Nephron (organoid): Measurements from ENCODE around the gene ZMYM5.
"Not testable (repeated sequence)": the region's sequence is repeated elsewhere in the genome, so short reads cannot be mapped to it uniquely, and the experiment has no call there.

Source experiments
- H3K27ac Mint-ChIP-seq, 3 experiments: 2 replicates each; pipeline ENCODE4 v1.8.0; 2020; ENCODE audit warnings: mixed read lengths in 3 of 3, mild to moderate bottlenecking in 2 of 3, moderate library complexity in 1 of 3
- H3K27me3 Mint-ChIP-seq: 2 replicates; pipeline ENCODE4 v1.8.0; 2021; ENCODE audit warnings: low read depth, mild to moderate bottlenecking, moderate library complexity, mixed read lengths
- H3K36me3 Mint-ChIP-seq: 2 replicates; pipeline ENCODE4 v1.8.0; 2020; ENCODE audit warnings: low read depth, mixed read lengths
- H3K4me1 Mint-ChIP-seq: 2 replicates; pipeline ENCODE4 v1.8.0; 2020; ENCODE audit warnings: mixed read lengths
- H3K4me3 Mint-ChIP-seq, 3 experiments: 2 replicates each; pipeline ENCODE4 v1.8.0; 2020; ENCODE audit warnings: mild to moderate bottlenecking in 3 of 3, mixed read lengths in 3 of 3, moderate library complexity in 2 of 3
- H3K9me3 Mint-ChIP-seq: 2 replicates; pipeline ENCODE4 v1.8.0; 2020; ENCODE audit warnings: mixed read lengths
- CTCF ChIP-seq, 3 experiments: fragments of 200-600 bp; sonication (generic); IDR thresholded peaks; one replicate each; pipeline ENCODE4 v1.5.0; 2021; ENCODE audit warnings: antibody characterized with exemption in 3 of 3; ENCODE audit not compliant: unreplicated experiment in 3 of 3

The ZMYM5 gene

GRCh38 chr13:19861762-19862161 is 1.7 kb downstream of the ZMYM5 start:
- Mint-ChIP-seq H3K36me3 (peaks cover 28% of the 10 kb centered on the region), H3K9me3 (no peaks in the 10 kb centered on the region), H3K4me1 (peaks cover 17% of the 10 kb centered on the region), H3K27me3 (no peaks in the 10 kb centered on the region), H3K4me3 (peak overlapping the region; percentile 98 to 100 (median 99)), H3K27ac (peak overlapping the region; percentile 99 to 100 (median 99))
- no peak for TF ChIP-seq CTCF (IDR thresholded peaks at IDR 0.05; ENCODE audit: unreplicated experiment in 3 of 3)

- no peak for TF ChIP-seq CTCF (IDR thresholded peaks at IDR 0.05; ENCODE audit: unreplicated experiment in 3 of 3)
- H3K9me3 Mint-ChIP-seq: no peaks in the 10 kb centered on the region
- peaks cover 34% of the 10 kb centered on the region for H3K36me3 Mint-ChIP-seq
- peak overlapping the region; percentile 98 to 100 (median 99) for H3K4me3 Mint-ChIP-seq
- H3K4me1 Mint-ChIP-seq: peaks cover 17% of the 10 kb centered on the region
- H3K27me3 Mint-ChIP-seq: no peaks in the 10 kb centered on the region
- H3K27ac Mint-ChIP-seq: peak overlapping the region; percentile 99 to 100 (median 99)
Observed at GRCh38 chr13:19860884-19861655, 2.4 kb downstream of the ZMYM5 start.

GRCh38 chr13:19857637-19858036 is 5.8 kb downstream of the ZMYM5 start:
- H3K9me3 Mint-ChIP-seq, H3K27me3 Mint-ChIP-seq, H3K27ac Mint-ChIP-seq: not testable (repeated sequence)
- Mint-ChIP-seq H3K4me1 (peaks cover 11% of the 10 kb centered on the region), H3K36me3 (peaks cover 39% of the 10 kb centered on the region), H3K4me3 (peak overlapping the region in 1 of 3 experiments; percentile 16)

- Mint-ChIP-seq H3K4me3 (no peak overlapping the region), H3K36me3 (peaks cover 44% of the 10 kb centered on the region), H3K4me1 (no peaks in the 10 kb centered on the region), H3K27me3 (no peaks in the 10 kb centered on the region), H3K27ac (no peak overlapping the region), H3K9me3 (no peaks in the 10 kb centered on the region)
- no peak for TF ChIP-seq CTCF (IDR thresholded peaks at IDR 0.05; ENCODE audit: unreplicated experiment in 3 of 3)
Observed at GRCh38 chr13:19852766-19853165, 10.7 kb downstream of the ZMYM5 start.

- H3K27me3 Mint-ChIP-seq: no peaks in the 10 kb centered on the region
- no peaks in the 10 kb centered on the region for H3K4me1 Mint-ChIP-seq
- H3K4me3 Mint-ChIP-seq: no peak overlapping the region
- no peak for TF ChIP-seq CTCF (IDR thresholded peaks at IDR 0.05; ENCODE audit: unreplicated experiment in 3 of 3)
- peak overlapping the region in 2 of 3 experiments; percentile 40 to 49 for H3K27ac Mint-ChIP-seq
- H3K9me3 Mint-ChIP-seq: no peaks in the 10 kb centered on the region
- peaks cover 35% of the 10 kb centered on the region for H3K36me3 Mint-ChIP-seq
Observed at GRCh38 chr13:19845758-19846157, 17.7 kb downstream of the ZMYM5 start.

- peaks cover 6% of the 10 kb centered on the region for H3K4me1 Mint-ChIP-seq
- H3K27me3 Mint-ChIP-seq: no peaks in the 10 kb centered on the region
- peak overlapping the region in 2 of 3 experiments; percentile 26 to 37 for H3K27ac Mint-ChIP-seq
- no peak for TF ChIP-seq CTCF (IDR thresholded peaks at IDR 0.05; ENCODE audit: unreplicated experiment in 3 of 3)
- H3K9me3 Mint-ChIP-seq: no peaks in the 10 kb centered on the region
- peaks cover 59% of the 10 kb centered on the region for H3K36me3 Mint-ChIP-seq
- no peak overlapping the region for H3K4me3 Mint-ChIP-seq
Observed at GRCh38 chr13:19838865-19839275, 24.6 kb downstream of the ZMYM5 start.
